Measurements from ENCODE around the gene TTLL9.
"Not testable (repeated sequence)": the region's sequence is repeated elsewhere in the genome, so short reads cannot be mapped to it uniquely, and the experiment has no call there.

TTLL9 gene

DNA sequence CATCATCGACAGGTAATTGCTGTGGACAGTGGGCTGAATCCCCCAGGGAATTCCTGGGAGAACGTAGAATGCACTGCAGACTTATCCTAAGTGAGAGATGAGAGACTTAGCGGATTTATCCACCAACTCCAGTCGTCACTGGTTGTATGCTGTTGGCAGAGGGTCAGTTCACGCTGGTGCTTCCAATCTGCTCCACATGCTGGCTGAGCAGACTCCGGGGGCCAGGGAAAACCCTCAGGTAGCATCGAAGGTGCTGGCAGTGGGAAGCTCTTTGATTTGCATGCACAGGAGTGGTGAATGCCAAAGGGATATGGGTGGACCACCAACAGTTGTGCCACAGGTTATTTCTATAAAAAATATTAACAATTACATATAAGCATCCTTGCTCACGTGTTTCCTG lies 20.2 kb downstream of the TTLL9 start:
- DNase-seq = no peak

DNA sequence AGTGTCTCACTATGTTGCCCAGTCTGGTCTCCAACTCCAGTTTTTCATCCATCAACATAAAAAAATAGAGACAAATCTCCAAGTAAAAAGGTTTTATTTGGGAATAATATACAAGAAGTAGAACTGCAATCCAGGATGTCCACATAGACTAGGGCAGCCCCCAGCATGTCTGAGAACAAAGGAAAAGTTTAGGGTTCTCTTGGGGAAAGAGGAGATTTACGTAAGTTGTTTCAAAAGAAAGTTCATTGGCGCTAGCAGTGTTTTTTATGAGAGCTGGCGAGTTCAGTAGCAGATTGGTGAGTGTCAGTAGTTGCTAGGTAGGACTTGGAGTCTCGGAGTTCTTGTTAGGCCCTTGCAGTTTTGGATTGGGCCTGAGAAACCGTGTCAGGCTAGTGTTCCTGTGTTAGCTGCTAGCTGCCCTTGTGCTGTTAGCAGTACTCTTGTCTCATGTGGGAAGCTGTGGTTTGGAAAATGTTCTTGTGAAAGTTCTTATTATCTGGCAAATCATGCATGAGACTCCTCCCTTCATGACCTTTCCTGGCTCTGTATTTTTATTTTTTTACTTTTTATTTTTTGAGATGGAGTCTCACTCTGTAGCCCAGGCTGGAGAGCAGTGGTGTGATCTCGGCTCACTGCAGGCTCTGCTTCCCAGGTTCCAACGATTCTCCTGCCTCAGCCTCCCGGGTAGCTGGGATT lies 24.7 kb downstream of the TTLL9 start:
- no peak for DNase-seq

DNA sequence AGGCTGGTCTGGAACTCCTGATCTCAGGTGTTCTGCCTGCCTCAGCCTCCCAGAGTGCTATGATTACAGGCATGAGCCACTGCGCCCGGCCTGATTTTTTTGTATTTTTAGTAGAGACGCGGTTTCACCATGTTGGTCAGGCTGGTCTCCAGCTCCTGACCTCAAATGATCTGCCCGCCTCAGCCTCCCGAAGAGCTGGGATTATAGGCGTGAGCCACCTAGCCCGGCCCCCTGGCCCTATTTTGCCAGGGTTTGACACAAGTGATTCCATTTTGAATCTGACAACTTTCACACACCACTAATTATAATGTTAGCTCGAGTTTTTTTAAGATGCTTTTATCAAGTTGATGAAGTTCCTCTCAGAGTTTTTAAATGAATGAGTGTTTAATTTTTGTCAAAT lies 25.6 kb downstream of the TTLL9 start:
- no peak for DNase-seq

GRCh38 chr20:31897541-31897940 lies 27.1 kb downstream of the TTLL9 start:
- DNase-seq = no peak

- no peak for DNase-seq
These were observed 31.2 kb downstream of the TTLL9 start for GRCh38 chr20:31901615-31902014.

DNA sequence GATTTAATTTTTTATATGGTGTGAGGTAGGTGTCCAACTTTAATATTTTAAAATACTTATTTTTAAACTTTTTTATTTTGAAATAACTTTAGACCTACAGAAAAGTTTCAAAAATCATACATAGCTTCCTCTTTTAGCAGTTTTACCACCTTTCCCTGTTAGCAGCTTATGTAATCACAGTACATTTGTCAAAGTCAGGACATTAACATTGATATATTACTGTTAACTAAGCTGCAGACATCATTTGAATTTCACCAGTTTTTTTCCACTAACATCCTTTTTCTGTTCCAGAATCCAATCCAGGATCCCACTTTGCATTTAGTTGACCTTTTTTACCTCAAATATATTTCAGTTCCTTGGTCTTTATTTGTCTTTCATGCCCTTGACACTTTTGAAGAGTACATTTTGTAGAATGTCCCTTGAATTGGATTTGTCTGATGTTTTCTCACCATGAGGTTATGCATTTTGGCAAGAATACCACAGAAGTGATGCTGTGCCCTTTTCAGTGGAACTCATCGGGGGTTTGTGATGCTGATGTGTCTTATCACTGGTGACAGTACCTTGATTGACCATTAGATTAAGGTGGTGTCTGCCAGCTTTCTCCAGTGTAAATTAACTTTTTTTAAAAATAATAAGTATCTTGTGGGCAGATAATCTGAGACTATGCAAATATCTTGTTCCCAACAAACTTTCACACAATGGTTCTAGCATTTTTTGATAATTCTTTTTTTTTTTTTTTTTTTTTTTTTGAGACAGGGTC lies 33.4 kb downstream of the TTLL9 start:
- no peak for DNase-seq

GRCh38 chr20:31906001-31906400 lies 35.6 kb downstream of the TTLL9 start:
- DNase-seq = no peak

DNA sequence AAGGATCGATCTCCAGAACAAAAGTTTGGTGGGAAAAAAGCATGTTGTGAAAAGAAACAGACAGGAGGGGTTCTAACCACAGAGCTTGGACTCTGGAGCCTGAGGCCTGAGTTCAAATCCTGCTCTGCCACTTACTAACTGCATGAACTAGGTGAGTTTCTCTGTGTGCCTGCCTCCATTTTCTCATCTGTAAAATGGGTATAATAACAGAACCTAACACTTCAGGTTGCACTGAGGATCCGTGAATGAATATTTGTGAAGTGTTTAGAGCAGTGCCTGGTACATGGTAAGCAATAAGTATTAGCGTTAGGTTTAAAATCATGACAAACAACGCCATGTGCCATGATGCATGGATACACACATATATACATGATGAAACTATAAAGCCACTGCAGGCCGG lies 36.6 kb downstream of the TTLL9 start:
- no peak for DNase-seq

GRCh38 chr20:31908016-31908415 lies 37.6 kb downstream of the TTLL9 start:
- no peak for DNase-seq

- no peak for DNase-seq
These were observed 38.0 kb downstream of the TTLL9 start for GRCh38 chr20:31908424-31908823.

GRCh38 chr20:31909253-31910070 lies 39.0 kb downstream of the TTLL9 start:
- DNase-seq = no peak

- no peak for DNase-seq
These were observed 39.8 kb downstream of the TTLL9 start for GRCh38 chr20:31910071-31910803.

GRCh38 chr20:31913431-31914157 lies 43.2 kb downstream of the TTLL9 start:
- no peak for DNase-seq

- no peak for DNase-seq
These were observed 43.7 kb downstream of the TTLL9 start for GRCh38 chr20:31914170-31914569.

GRCh38 chr20:31915491-31916280 lies 45.3 kb downstream of the TTLL9 start:
- DNase-seq = no peak

DNA sequence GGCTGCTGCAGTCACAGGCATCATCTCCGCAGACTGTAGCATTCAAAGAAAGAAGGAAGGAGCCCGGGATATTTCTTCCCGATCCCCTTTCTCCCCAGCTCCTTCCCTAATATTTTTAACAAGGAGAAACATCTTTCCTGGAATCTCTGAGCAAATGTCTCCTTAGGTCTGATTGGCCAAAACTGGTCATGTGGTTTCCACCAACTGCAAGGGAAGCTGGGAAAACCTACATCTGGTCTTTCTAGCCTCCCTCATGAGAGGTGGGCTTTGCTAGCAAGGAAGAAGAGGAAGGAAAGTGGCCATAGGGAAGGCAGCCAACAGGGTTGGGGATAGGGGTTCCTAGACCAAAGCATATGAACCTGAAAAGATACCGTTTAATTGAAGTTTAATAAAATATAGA lies 46.3 kb downstream of the TTLL9 start:
- no peak for DNase-seq

- DNase-seq = not testable (repeated sequence)
These were observed 47.6 kb downstream of the TTLL9 start for GRCh38 chr20:31917962-31918412.

DNA sequence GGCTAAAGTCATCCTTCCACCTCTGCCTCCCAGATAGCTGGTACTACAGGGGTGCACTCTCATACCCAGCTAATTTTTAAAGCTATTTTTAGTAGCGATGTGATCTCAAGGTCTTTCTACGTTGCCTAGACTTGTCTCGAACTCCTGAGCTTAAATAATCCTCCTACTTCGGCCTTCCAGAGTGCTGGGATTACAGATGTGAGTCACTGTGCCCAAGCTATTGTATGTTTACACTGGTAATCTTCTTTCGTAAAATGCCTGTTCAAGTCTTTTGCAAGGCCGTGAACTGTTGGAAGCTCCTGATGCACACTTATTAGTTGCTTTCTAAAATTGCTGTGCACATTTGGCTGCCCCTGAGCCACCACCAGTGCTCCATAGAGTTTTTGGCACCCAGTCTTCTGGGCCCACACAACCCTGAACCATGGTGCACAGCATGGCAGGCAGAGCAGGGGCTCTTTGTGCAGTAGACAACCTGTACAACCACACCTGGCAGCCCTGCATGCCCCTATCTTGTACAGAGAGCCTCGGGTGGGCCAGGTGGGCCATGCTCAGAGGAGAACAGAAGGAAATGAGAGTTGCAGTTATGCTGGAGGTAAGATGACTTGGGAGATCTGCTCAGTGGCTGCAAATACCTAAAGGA lies 48.2 kb downstream of the TTLL9 start:
- no peak for DNase-seq

- no peak for DNase-seq
These were observed 49.1 kb downstream of the TTLL9 start for GRCh38 chr20:31919410-31920155.

GRCh38 chr20:31920275-31920855 lies 49.9 kb downstream of the TTLL9 start:
- no peak for DNase-seq

Data from NCI-H524 treated with DMSO at 0.1 percent for 48 hours (cell line).